GM10248 (cell line): ENCODE results near the gene TF.
"Not testable (repeated sequence)": the region's sequence is repeated elsewhere in the genome, so short reads cannot be mapped to it uniquely, and the experiment has no call there.

ENCODE experiments used
- CTCF ChIA-PET: fragments of 300-600 bp; sonication (Branson Sonifier 250); formaldehyde crosslinking; extraction: SDS; loops from one replicate; lab custom pipeline; 2021; ENCODE audit warnings: antibody characterized with exemption; lab: Yijun Ruan, JAX
- POLR2A ChIA-PET: fragments of 350-650 bp; sonication (Branson Sonifier 250); formaldehyde crosslinking; extraction: SDS; loops from one replicate; lab custom pipeline; 2020; ENCODE audit warnings: antibody characterized with exemption; lab: Yijun Ruan, JAX
- DNase-seq: peaks from one replicate; pipeline ENCODE4 v3.0.0; 2012; ENCODE audit errors: extremely low spot score
- TF ChIP-seq, protein P1 (sequence below): IDR thresholded peaks from 2 replicates; pipeline ENCODE4 v1.5.1; 2012; ENCODE audit warnings: mild to moderate bottlenecking, low read depth; ENCODE audit errors: extremely low read depth, missing control alignments, control extremely low read depth

The TF gene

GRCh38 chr3:133773732-133774131 is 27.5 kb downstream of the TF start:
- POLR2A ChIA-PET = no interaction called here
- DNase-seq = no peak
- CTCF ChIA-PET = no interaction called here
- TF ChIP-seq, protein P1, sequence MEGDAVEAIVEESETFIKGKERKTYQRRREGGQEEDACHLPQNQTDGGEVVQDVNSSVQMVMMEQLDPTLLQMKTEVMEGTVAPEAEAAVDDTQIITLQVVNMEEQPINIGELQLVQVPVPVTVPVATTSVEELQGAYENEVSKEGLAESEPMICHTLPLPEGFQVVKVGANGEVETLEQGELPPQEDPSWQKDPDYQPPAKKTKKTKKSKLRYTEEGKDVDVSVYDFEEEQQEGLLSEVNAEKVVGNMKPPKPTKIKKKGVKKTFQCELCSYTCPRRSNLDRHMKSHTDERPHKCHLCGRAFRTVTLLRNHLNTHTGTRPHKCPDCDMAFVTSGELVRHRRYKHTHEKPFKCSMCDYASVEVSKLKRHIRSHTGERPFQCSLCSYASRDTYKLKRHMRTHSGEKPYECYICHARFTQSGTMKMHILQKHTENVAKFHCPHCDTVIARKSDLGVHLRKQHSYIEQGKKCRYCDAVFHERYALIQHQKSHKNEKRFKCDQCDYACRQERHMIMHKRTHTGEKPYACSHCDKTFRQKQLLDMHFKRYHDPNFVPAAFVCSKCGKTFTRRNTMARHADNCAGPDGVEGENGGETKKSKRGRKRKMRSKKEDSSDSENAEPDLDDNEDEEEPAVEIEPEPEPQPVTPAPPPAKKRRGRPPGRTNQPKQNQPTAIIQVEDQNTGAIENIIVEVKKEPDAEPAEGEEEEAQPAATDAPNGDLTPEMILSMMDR = no peak

GRCh38 chr3:133775309-133775708 is 29.1 kb downstream of the TF start:
- no peak for DNase-seq
- TF ChIP-seq, protein P1 = no peak
- ChIA-PET POLR2A (no interaction called here), CTCF (no interaction called here)

GRCh38 chr3:133775835-133776234 is 29.6 kb downstream of the TF start:
- TF ChIP-seq, protein P1 = no peak
- POLR2A ChIA-PET = no interaction called here
- DNase-seq = no peak
- CTCF ChIA-PET = no interaction called here

GRCh38 chr3:133776794-133777438 is 30.7 kb downstream of the TF start:
- POLR2A ChIA-PET = no interaction called here
- TF ChIP-seq, protein P1 = no peak

DNA sequence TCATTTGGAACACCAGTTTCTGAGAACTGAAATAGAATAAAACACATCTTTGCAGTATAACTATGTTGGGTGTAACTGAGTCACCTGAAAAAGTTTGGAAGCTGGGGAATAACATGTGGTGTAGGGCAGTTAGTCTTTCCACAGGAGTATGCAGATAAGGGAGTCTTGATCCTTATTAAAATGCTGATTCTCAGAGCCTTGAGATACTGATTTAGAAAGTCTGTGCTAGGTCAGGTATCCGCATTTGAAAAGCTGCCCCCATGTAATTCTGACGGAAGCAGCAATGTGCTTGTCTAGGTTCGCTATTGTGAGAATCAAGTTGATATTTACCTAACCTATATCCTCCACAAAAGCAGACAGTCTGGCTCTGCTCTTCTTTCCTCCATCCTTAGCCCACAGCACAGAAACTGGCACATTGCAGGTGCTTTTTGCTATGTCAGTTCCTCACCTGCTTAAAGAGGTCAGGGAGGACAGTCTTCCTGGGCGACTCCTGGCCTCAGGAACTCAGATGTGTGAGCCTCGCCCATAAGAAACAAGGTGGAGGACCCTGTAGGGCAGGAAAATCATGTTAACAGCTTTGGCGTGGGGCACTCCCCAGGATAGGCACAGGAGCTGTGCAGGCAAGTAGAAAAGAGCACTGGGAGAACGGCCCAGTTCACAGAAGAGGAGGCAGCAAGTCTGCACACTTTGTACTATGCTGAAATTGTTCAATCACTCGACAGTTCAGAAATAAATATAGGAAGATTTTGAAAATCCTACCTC is 31.8 kb downstream of the TF start:
- TF ChIP-seq, protein P1 = no peak
- ChIA-PET POLR2A (no interaction called here), CTCF (no interaction called here)
- DNase-seq = no peak

More at GRCh38 chr3:133776794-133777438, 30.7 kb downstream of the TF start:
- CTCF ChIA-PET = interaction anchor here (0.8 kb wide), 1 partner anchor 11 kb away, joined by 3 read pairs; no protein-coding TSS in a partner anchor
- no peak for DNase-seq

GRCh38 chr3:133779626-133780203 is 33.5 kb downstream of the TF start:
- TF ChIP-seq, protein P1 = no peak
- no peak for DNase-seq
- POLR2A ChIA-PET = no interaction called here
- CTCF ChIA-PET = no interaction called here

DNA sequence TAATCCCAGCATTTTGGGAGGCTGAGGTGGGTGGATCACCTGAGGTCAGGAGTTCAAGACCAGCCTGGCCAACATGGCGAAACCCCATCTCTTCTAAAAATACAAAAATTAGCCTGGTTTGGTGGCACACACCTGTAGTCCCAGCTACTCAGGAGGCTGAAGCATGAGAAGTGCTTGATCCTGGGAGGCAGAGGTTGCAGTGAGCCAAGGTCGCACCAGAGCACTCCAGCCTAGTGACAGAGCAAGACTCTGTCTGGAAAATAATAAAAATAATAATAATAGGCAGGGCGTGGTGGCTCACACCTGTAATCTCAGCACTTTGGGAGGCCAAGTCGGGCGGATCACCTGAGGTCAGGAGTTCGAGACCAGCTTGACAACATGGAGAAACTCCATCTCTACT is 34.6 kb downstream of the TF start:
- DNase-seq, CTCF ChIA-PET, POLR2A ChIA-PET: not testable (repeated sequence)
